CD4-positive, alpha-beta T cell treated with Interleukin-4 for 4 hours (primary cell): ENCODE results near the gene PSMB3.

Experiments
- DNase-seq: peaks from one replicate; pipeline ENCODE4 v3.0.0-alpha.2; 2020

The PSMB3 gene

DNA sequence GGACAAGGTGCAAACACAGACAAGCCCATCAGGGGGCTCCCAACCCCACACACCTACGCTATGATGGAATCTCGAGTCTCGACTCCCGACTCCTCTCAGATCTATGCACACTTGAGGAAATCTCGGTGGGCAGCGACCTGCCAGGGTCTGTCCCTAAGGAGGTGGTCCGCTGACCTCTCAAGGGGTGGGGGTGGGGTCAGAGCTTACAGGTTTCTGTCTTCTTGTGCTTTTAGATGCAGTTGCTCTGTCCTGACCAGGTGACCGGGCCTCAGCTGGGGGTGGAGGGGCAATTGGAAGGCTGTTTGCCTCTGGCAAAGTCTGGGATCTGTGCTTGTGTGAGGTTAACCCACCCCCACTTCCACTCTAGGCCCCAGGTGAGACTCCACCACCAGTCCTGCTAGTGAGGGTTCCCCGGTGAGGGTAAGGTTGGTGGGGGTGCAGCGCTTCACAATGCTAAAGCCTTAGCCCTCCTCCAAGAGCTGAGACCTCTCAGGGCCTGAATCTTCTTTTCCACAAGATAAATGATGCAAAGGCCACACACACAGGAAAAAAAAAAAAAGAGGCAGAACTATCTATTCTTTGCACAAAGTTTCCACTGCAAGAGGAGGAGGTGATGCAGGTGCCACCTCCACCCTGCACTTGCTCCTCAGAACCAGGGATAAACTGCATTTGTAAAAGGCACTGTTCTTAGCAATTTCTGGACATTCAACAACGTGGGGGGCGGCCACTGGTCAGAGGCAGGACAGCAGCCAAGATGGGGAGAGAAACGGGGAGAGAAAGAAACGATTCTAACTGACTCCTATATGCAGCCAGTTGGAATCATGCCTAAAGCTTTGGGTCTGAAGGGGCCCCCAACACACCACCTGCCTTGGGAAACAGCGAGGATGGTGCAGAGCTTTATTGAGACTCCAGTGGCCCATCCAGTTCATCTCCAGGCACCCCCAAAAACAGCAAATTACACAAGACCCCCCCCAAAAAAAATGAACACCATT, 18.3 kb upstream of the PSMB3 start:
- DNase-seq = no peak

DNA sequence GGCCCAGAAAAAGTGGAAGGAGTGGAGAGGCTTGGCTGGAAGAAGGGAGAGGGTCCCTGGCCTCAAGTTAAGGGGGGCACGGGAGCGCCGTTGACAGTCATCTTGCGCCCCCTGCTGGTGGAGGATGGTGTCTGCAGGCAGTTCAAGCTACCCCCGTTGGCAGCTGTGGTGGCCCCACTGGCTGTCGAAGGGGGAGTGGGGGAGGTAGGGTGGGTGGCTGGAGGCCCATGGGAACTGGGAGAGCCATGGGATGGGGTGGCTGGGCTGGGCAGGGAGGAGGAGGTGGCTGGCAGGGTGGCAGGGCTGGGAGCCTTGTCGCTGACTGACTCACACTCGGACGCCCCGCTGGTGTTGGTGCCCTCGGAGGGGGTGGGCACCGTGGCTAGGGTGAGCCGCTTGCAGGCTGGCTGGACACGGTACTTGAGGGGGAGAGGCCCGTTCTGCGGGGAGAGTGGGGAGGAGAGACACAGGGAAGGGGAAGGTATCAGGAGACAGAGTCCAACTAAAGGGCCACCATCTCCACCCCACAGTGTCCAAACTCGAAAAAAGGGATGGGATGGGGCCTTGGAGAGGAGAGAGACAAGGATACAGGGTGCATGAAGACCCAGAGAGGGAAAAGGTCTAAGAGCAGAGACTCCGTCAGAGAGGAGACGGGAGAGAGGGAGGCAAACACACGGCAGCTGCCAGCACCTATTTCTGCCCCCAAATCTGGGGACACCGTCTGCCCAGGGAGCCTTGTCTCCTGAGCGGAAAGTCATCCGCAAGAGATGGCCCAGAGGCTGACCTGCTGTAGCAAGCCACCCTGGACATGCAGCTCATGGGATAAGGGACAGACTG, 17.2 kb upstream of the PSMB3 start:
- peak; percentile 62 for DNase-seq

DNA sequence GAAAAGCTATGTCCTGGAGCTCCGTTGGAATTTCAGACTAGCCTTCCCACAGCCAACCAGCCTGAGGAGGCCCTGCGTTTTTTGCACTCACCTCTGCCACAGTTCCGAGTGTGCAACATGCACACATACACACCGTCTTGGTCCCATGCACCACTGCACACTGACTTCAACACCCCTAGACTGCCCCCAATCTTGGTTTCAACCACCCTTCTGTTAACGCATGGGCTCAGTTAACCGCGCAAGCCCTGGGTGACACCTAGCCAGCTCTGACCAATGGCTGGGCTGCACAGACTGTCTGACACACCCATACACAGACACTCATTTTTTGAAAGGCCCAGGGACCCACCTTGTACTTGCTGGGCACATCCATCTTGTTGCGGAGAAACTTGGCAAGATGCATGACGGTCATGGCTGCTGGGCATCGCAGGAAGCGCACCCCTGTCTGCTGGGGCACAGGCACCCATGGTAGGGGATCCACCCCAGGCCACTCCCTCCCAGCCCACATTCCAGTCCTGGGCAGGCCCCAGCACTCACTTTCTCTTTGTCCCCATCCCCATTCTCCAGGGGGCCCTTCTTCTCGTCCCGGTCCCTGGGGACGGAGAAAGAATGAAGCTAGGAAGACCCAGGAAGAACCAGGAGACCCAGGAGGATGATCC, 14.4 kb upstream of the PSMB3 start:
- DNase-seq = no peak

DNA sequence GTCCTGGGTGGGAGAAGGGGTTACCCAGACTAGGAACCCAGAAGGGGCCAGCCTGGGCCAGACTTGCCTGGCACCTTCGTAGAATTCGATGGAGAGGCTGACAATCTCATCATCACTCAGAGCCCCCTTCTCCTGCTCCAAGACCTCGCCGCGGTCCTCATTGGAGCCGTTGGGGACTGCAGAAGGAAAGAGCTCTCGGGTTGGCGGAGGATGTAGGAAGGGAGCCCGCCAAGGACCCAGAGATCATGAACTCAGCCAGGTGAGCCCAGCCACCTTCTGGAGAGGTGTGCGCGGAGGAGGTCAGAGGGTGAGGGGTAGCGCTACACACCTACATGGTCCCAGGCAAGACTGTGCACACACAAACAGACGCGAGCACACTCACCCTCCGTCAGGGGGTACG, 13.9 kb upstream of the PSMB3 start:
- no peak for DNase-seq

DNA sequence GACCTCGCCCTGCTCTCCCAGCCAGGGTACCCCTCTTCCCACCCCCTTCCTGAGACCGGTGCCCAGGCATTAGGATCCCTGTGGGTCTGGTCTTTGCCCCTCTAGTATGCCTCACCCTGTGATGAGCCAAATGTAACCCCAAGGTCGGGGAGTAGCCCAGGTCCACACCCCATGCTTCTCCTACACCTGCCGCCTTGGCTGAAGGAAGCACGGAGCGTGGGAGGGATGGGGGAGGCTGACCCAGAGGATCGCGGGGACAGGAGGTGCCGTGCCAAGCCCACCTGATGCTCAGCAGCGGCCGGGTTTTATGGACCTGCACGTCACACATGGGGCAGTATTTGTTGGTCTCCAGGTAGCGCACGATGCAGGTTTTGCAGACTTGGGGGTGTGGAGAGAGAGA, 13.2 kb upstream of the PSMB3 start:
- DNase-seq = no peak

DNA sequence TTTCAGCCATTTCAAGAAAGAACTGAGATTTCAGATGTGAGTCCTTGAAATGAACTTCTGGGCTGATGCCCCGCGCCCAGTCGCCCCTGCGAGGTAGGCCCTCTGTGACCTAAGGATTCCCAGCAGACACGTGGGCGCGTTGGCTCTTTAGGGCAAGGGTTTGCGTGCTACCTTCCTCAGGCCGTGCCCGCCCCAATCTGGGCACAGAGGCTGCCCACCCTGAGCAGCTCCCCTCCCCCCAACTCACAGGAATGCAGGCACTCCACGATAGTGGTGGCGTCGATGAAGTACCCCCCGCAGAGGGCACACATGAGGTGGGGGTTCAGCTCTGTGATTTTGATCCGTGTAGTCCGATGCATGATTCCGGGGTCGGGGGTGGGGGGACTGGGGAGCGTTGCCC, 12.5 kb upstream of the PSMB3 start:
- DNase-seq = no peak

DNA sequence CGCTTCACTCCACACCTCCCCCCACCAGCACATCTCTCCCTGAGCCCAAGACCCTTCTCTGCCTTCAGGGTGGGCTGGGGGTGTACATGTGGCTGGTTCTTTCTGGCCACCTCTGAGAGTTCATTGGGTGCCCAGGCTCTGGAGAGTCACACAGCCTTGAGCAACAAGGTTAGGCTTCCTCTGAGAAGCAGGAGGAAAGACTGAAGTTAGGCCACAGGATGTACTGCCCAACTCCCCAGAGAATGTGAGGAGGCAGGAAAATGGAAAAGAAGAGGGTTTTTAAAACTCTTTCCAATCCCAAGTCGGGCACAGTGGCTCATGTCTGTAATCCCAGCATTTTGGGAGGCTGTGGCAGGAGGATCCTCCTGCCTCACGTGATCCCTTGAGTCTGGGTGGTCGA, 11.7 kb upstream of the PSMB3 start:
- no peak for DNase-seq

DNA sequence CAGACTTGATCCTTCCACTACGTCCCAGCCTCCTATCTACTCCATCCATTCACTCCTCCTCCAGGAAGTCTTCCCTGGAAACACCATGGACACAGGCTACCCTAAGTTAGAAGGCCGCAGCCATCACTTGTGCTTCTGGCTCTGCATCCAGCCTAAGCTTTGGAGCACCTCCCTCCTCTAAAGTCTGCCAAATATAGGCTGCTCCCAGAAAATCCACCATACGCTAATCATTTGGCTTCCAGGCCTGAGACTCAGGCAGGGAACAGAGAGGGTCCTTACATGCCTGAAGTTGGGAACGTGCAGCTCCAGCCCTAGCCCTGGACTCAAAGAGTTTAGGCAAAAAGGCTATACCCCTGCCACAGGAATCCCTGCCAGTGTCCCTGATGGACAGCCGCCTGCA, 11.1 kb upstream of the PSMB3 start:
- DNase-seq = no peak

DNA sequence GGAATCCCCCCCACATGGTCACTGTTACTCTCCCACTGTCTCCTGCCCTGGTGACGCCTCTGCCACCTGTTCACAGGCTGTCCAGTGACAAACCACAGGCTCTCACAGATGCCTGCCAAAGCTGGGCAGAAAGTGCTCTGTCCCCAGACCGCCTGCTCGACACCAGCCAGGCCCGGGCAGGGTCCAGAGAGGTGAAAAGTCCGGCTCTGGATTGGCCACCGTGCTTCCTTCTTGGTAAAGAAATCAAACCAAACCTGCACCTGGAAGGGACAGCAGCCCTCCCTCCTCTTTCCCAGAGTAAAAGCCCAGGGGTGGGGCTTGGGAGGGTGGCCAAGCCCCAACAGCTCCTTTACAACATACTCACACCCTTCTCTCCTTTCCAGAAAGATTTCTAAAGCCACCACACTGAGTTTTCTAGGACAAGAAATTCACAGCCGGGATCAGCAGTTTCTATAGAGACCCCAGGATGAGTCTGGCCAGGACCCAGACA, 10.6 kb upstream of the PSMB3 start:
- no peak for DNase-seq

DNA sequence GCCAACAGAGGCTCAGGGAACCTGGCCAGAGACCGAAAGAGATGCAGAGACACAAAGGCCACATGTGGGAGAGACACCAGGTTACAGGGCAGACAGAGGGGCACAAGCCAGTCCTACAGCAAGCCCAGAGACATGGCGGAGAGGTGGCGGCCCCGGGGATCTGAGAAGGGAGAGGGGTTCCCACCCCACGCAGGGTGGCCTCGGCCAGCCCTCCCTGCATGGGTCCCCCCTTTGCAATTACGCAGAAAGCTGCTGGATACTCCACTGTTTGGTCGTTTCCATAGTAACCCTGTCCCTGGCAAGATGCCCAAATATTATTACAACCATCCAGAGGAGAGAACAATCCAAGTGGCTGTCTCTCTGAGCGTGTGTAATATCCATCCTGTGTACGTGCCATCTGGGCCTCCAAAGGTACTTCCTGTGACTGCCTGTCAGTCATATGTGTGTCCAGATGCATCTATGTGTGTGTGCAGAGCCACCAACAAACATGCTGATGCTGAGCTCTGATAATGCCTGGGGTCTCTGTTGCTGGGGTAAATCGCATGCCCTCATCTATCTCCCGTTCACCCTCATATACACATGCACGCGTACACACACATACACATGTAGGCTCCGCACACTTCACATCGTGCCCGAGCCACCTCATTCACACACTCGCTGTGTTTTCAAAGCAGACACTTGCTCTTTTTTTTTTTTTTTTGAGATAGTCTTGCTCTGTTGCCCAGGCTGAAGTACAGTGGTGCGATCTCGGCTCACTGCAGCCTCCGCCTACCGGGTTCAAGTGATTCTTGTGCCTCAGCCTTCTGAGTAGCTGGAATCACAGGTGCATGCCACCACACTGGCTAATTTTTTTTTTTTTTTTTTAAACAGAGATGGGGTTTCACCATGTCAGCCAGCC, 9.9 kb upstream of the PSMB3 start:
- no peak for DNase-seq

DNA sequence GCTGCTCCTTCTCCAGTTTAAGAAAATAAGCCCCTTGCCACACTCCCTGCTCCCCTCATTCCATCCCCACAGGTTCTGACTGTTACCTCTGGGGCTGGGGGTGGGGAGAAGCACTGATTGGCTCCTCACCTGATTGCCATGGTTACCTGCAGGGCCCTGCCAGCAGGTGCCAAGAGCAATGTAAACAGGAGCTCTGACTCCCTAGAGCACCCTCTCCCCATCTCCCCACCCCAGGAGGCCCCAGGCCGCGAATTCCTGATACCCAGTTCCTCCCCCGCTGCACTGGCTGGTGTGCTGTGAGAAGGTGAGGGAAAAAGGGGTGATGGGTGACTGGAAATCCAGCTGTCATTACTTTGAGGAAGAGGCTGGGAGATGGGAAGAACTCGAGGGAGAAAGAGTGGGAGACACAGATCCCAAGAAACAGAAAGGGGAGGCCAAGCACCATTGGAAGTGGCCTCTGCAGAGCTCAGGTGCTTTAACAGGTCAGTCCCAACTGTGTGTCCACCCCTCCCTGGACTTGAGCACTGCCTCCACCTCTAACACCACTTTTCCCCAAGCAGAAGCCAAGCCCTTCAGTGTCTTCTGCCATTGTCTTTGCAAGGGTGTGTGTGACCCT, 8.9 kb upstream of the PSMB3 start:
- no peak for DNase-seq

DNA sequence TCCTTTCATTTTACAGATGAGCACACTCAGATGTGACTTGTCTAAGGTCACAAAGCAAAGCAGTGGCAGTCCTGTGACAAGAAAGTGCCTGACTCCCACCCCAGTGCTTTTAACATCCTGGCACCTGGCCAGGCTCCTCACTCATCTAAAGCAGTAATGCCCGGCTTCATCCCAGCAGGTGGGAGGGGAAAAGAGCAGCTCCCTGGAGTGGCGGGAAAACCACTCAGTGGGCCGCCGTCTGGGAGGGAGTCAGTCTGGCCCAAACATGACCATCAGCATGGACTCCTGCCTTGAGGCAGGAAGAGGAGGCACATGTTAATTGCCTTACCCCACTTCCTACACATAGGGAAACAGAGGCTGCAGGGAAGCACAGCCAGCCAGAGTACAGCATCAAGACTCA, 7.0 kb upstream of the PSMB3 start:
- DNase-seq = no peak

DNA sequence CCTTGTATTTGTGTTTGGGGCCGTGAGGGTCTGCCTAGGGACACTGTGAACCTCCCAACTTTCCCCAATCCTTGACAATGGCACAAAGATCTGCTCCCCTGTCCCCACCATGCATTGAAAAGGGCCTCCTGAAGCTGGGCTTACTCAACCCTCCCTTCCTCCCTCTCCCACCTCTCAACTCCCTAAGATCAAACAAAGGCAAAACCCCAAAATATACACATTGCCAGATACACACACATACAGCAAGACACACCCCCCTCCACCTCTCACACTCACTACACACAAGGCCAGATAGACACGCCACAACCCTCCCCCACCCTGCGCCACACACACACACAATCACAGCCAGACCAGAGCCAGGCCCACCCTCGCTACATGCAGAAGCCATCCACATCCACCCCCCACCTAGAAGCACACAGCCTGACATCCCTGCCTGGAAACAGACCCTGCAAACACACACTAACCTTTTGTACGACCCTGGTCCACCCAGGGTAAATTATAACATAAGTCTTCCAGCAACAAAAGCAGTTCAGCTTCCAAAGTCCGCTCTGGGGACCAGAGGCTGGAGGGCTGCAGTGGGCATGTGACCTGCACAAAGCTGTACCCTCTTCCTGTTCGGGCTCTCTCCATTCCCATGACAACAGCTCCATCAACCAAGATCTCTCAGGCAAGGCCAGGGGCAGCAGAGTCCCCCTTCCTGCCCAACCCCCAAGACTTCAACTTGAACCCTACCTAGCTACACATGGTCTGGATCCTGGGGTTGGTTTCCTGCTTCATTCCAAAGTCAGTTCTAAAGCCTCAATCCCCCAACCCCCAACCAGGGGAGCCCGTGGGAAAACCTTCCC, 6.3 kb upstream of the PSMB3 start:
- DNase-seq = no peak

DNA sequence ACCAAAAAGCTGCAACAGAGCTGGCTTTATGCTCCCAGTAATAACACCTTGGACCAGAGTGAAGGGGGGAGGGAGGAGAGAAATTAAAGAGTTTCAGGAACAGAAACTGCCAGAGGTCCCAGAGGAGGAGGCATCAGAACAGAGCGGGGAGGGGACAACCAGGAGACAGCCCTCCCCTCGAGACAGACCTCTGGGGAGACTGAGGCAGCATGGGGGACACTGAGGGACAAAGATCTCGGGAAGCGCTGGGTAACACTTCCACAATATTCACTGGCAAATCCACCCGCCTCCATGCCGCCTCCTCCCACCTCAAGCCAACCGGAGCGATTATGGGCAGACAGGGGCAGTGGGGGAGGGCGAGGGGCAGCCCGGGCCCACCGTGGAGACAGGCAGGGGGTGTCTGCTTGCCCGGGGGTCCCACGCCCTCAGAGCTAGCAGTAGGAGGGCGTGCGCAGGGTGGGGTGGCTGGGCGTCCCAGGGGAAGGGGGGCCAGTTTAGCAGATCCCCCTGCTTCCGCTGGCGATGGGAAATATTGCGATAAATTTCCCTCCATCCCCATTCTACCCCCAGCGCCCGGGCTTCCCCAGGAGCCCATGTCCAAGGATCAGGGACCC, 5.6 kb upstream of the PSMB3 start:
- DNase-seq = no peak

DNA sequence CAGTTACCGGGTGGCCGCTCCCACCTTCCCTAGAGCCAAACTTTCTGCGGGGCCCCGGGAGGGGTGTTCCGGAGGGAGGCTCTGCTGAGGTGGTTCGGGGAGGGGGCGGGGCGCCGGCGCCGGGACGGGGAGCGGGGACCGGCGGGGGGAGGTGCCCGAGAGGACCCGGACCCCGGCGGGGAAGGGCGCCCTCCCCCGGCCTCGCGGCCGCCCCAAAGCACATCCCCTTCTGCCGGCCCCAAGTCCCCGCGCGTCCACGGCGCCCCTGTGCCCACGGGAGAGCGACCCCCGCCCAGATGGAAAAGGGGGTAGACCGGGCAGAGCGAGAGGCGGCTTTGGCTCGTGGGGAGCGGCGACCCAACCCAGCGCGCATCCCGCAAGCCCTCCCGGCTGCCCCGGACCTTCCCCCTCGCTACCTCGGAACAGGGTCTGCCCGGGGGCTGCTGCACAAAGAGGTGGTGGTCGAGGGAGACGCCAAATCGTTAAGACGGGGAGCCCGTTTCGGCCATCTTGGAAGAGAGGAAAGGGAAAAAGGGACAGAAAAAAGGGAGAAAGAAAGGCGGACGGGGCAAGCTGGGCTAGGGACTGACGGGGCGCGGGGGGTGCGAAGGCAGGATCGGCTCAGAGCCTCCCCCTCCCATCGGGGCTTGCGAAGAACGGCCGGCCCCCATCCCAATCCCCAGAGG, 4.9 kb upstream of the PSMB3 start:
- DNase-seq = no peak

DNA sequence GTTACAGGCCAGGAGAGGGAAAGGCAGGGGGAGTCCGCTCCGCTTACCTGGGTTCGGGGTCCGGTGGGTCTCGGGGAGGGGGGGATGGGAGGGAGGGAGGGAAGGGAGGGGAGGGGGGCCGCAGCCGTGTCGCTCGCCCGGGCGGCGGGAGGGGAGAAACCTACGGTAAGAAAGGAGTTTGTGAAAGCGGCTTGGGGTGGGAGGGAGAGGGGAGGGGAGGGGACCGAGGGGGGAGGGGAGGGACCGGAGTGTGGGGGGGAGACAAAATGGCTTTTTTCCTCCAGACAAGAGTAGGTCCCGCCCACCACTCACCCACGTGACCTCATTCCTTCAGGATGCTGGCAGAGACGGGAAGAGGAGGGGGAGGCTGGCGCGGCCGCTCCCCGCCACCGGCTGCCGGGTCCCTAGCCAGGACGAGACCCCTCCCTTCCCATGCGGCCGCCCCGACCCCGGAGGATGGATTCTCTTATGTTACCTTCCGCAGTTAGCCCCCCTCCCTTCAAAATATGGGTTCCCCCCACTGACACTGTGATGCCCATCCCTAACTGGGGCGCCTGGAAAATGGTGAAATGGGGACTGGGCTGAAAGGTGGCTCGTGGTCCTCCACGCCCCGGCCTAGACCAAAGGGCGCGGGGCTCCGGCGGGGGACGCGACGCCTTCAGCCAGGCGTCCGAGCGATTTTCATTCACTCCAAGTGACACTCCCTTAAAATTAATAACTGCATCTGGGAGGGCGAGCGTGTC, 4.2 kb upstream of the PSMB3 start, which contains the start of gene PCGF2:
Gene PCGF2 (minus strand): TSS at position 188 of the 743 bp plus-strand sequence. CDS start 7,934 bp downstream, outside the sequence.
- DNase-seq = no peak

DNA sequence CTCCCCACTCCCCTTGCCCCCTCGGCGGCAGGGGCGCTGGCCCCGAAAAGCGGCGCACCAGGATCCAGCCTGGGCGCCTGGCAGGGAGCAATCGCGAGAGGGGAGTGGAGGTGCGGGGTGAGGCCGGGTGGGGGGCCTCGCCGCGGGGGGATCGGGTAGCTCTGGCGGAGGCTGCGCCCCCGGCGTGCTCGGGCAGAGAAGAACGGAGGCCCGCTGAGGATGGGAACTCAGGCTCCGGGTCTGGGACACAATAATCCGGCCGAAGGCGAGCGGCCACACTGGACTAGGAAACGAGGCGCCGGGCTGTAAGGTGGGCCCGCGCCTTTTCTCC, 3.7 kb upstream of the PSMB3 start:
- DNase-seq = no peak

DNA sequence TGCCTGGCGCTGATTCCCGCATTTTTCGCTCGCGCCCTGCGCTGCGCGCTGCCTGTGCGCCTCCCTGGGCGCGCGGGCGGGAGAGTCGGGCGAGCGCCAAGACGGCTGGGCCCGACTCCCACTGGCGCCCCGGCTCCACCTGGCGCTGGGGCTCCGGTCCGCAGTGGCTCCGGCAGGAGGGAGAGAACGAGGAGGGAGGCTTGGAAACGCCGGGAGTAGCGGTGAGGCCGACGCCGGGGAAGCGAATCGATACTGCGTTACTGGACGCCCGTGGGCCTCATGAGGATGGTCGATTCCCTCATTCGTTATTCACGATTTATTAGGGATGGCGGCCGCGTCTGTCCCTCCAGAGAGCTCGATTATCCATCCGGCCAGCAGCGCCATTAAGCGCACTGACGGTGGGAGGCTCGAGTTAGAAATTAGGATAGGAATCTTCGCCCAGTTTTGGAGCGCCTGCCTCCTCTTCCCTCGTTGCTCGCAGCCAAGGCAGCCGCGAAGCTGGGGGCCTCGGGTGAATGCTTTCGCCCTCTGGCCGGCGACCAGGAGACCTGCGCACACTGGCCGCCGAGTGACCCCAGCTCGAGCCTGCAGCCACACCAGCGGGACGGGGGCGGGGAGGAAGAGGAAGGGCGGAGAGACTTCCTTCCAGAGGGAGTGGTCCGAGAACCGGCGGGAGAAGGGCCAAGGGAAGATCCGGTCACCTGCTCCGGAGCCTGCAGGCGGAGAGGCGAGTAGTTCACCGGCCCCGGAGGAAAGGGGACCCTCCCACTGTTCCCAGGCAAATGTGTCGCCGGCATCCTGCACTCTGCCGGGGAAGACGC, 3.1 kb upstream of the PSMB3 start:
- no peak for DNase-seq
